Fibroblast of lung (primary cell): ENCODE measurements around the gene DOK6.

Experiments used
- EZH2 ChIP-seq: IDR thresholded peaks from 2 replicates; pipeline ENCODE4 v1.5.1; 2012; ENCODE audit warnings: low read length, control low read depth, mild to moderate bottlenecking; ENCODE audit errors: missing control alignments
- TF ChIP-seq, protein P1 (sequence below), 2 donors: IDR thresholded peaks in 1 of 2; conservative IDR thresholded peaks in 1 of 2; 1 replicate in 1 of 2; 2 replicates in 1 of 2; pipeline ENCODE4 v1.5.1; 2011 to 2012; ENCODE audit warnings: low read length in 2 of 2, control low read depth in 1 of 2, inconsistent platforms in 1 of 2, low read depth in 1 of 2, mild to moderate bottlenecking in 1 of 2

DNA sequence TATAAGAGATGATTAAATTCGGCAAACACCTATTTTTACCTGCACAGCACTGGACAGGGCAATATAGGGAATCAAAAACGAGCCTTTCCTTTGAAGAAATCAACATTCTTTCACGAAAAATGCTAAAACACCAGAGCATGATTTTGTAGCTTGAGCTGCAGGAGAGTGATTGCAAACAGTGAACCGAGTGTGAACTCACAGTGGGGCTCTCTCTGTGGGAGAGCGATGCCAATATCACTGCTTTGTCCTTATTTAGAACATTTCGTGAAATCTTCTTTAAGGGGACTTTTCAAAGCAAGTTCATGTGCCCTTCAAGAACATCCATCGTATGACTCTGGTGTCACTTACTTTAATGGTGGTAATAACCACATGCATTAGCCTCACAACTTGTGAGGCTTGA lies 308.2 kb downstream of the DOK6 start:
- TF ChIP-seq, protein P1, sequence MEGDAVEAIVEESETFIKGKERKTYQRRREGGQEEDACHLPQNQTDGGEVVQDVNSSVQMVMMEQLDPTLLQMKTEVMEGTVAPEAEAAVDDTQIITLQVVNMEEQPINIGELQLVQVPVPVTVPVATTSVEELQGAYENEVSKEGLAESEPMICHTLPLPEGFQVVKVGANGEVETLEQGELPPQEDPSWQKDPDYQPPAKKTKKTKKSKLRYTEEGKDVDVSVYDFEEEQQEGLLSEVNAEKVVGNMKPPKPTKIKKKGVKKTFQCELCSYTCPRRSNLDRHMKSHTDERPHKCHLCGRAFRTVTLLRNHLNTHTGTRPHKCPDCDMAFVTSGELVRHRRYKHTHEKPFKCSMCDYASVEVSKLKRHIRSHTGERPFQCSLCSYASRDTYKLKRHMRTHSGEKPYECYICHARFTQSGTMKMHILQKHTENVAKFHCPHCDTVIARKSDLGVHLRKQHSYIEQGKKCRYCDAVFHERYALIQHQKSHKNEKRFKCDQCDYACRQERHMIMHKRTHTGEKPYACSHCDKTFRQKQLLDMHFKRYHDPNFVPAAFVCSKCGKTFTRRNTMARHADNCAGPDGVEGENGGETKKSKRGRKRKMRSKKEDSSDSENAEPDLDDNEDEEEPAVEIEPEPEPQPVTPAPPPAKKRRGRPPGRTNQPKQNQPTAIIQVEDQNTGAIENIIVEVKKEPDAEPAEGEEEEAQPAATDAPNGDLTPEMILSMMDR (conservative IDR thresholded peaks at IDR 0.05 in 1 of 2, IDR thresholded peaks at IDR 0.05 in 1 of 2; ENCODE audit: low read depth in 1 of 2, low read length in 2 of 2) = no peak
- no peak for TF ChIP-seq EZH2
